IMR-90 (cell line): ENCODE results near the gene PPP2R5A. TPM values are rescaled to one million over a fixed set of nuclear protein-coding genes. Genes with fewer than 3 reads are reported as not detected.

Experiments used
- ATAC-seq: fragments of 200-7000 bp; cut with Tn5 transposase; 2 replicates; pipeline ENCODE4 v1.9.1; 2020; ENCODE audit warnings: low read depth, mild to moderate bottlenecking, moderate library complexity
- BruUV-seq: library from RNA; stranded (reverse); fragments of 400-500 nt; replicated peaks from 2 replicates; lab custom pipeline; 2021; lab: Mats Ljungman, UMichigan
- CTCF ChIA-PET: fragments of 300-600 bp; formaldehyde crosslinking; extraction: SDS; loops from one replicate; lab custom pipeline; 2021; ENCODE audit warnings: antibody characterized with exemption; lab: Yijun Ruan, JAX
- POLR2A ChIA-PET: fragments of 300-600 bp; sonication (Branson Sonifier 250); formaldehyde crosslinking; loops from one replicate; lab custom pipeline; 2022; ENCODE audit warnings: antibody characterized with exemption; ENCODE audit not compliant: unreplicated experiment; lab: Charles Lee
- DNase-seq: peaks from one replicate; pipeline ENCODE4 v3.0.0; 2013
- H2AFZ ChIP-seq: replicated peaks from 2 replicates; pipeline ENCODE3; 2013; ENCODE audit warnings: low read length, mild to moderate bottlenecking; ENCODE audit not compliant: poor library complexity
- H2AK5ac ChIP-seq: 2 replicates; pipeline ENCODE4 v1.6.1; 2013; ENCODE audit warnings: low read depth, low read length, inconsistent platforms
- H2AK9ac ChIP-seq: replicated peaks from 2 replicates; pipeline ENCODE3; 2013; ENCODE audit warnings: mild to moderate bottlenecking, low read depth, low read length, moderate library complexity; ENCODE audit not compliant: poor library complexity
- H2BK120ac ChIP-seq: 2 replicates; pipeline ENCODE4 v1.6.1; 2013; ENCODE audit warnings: low read depth, low read length, inconsistent platforms
- H2BK15ac ChIP-seq: 3 replicates; pipeline ENCODE4 v1.6.1; 2013; ENCODE audit warnings: low read depth, low read length, inconsistent platforms
- H2BK20ac ChIP-seq: 2 replicates; pipeline ENCODE4 v1.6.1; 2013; ENCODE audit warnings: low read depth, mild to moderate bottlenecking, inconsistent platforms, low read length, moderate library complexity
- H2BK5ac ChIP-seq: 2 replicates; pipeline ENCODE4 v1.6.1; 2013; ENCODE audit warnings: mild to moderate bottlenecking, low read depth, low read length, inconsistent platforms; ENCODE audit not compliant: poor library complexity, severe bottlenecking
- H3K14ac ChIP-seq: replicated peaks from 2 replicates; pipeline ENCODE4 v1.6.1; 2013; ENCODE audit warnings: low read depth, low read length, inconsistent platforms
- H3K18ac ChIP-seq: 2 replicates; pipeline ENCODE4 v1.6.1; 2013; ENCODE audit warnings: low read depth, low read length, control low read depth
- H3K23ac ChIP-seq: 2 replicates; pipeline ENCODE4 v1.6.1; 2013; ENCODE audit warnings: low read depth, low read length, inconsistent platforms
- H3K27ac ChIP-seq: 2 replicates; pipeline ENCODE4 v1.5.1; 2013; ENCODE audit warnings: mild to moderate bottlenecking, control low read depth, low read length; ENCODE audit not compliant: insufficient read depth
- H3K27me3 ChIP-seq: 2 replicates; pipeline ENCODE4 v1.6.1; 2013; ENCODE audit warnings: low read length; ENCODE audit not compliant: control insufficient read depth, insufficient read depth
- H3K36me3 ChIP-seq: 2 replicates; pipeline ENCODE4 v1.6.1; 2013; ENCODE audit warnings: low read length, mixed read lengths; ENCODE audit not compliant: control insufficient read depth, insufficient read depth
- H3K4ac ChIP-seq: 2 replicates; pipeline ENCODE4 v1.6.1; 2013; ENCODE audit warnings: low read depth, low read length, inconsistent platforms
- H3K4me1 ChIP-seq: 2 replicates; pipeline ENCODE4 v1.6.1; 2013; ENCODE audit warnings: low read length, mixed read lengths; ENCODE audit not compliant: control insufficient read depth, insufficient read depth
- H3K4me2 ChIP-seq: 2 replicates; pipeline ENCODE4 v1.6.1; 2013; ENCODE audit warnings: low read depth, mild to moderate bottlenecking, control low read depth, low read length, moderate library complexity
- H3K4me3 ChIP-seq: 2 replicates; pipeline ENCODE4 v1.5.1; 2013; ENCODE audit warnings: low read depth, mild to moderate bottlenecking, control low read depth, low read length, moderate library complexity; ENCODE audit not compliant: insufficient read depth
- H3K56ac ChIP-seq: 2 replicates; pipeline ENCODE4 v1.6.1; 2013; ENCODE audit warnings: low read length, inconsistent platforms; ENCODE audit not compliant: insufficient read depth; ENCODE audit errors: extremely low read depth
- H3K79me1 ChIP-seq, 2 experiments: 2 replicates each; pipeline ENCODE4 v1.6.1; 2013; ENCODE audit warnings: low read length in 2 of 2, inconsistent platforms in 1 of 2, low read depth in 1 of 2
- H3K9ac ChIP-seq: 2 replicates; pipeline ENCODE4 v1.6.1; 2013; ENCODE audit warnings: low read depth, low read length, control low read depth
- H3K9me1 ChIP-seq: 2 replicates; pipeline ENCODE4 v1.6.1; 2013; ENCODE audit warnings: low read length, inconsistent platforms; ENCODE audit not compliant: insufficient read depth
- H3K9me3 ChIP-seq: 2 replicates; pipeline ENCODE4 v1.6.1; 2013; ENCODE audit warnings: low read length; ENCODE audit not compliant: control insufficient read depth, insufficient read depth
- H4K20me1 ChIP-seq: 2 replicates; pipeline ENCODE4 v1.6.1; 2013; ENCODE audit warnings: low read length, inconsistent platforms; ENCODE audit not compliant: insufficient read depth
- H4K5ac ChIP-seq: 2 replicates; pipeline ENCODE4 v1.6.1; 2013; ENCODE audit warnings: mild to moderate bottlenecking, low read depth, low read length, control low read depth
- H4K8ac ChIP-seq, 2 experiments: 2 replicates each; pipeline ENCODE4 v1.6.1; 2013; ENCODE audit warnings: low read depth in 2 of 2, low read length in 2 of 2, control low read depth in 1 of 2, inconsistent platforms in 1 of 2
- H4K91ac ChIP-seq: 2 replicates; pipeline ENCODE4 v1.6.1; 2013; ENCODE audit warnings: low read depth, low read length, inconsistent platforms; ENCODE audit not compliant: insufficient read depth
- BHLHE40 ChIP-seq: fragments of 150-350 bp; IDR thresholded peaks from 2 replicates; pipeline ENCODE4 v1.6.1; 2016; ENCODE audit warnings: mild to moderate bottlenecking, low read depth, low read length
- CEBPB ChIP-seq: IDR thresholded peaks from 2 replicates; pipeline ENCODE4 v1.6.1; 2012; ENCODE audit warnings: low read depth, low read length, improper control_type of control experiment
- CHD1 ChIP-seq: IDR thresholded peaks from 2 replicates; pipeline ENCODE4 v1.6.1; 2012; ENCODE audit warnings: low read depth, low read length, improper control_type of control experiment
- CTCF ChIP-seq: conservative IDR thresholded peaks from 2 replicates; pipeline ENCODE4 v1.5.1; 2012; ENCODE audit warnings: mild to moderate bottlenecking, low read depth, low read length, improper control_type of control experiment
- ELK1 ChIP-seq: fragments of 150-350 bp; IDR thresholded peaks from 2 replicates; pipeline ENCODE4 v1.6.1; 2016; ENCODE audit warnings: low read depth, mild to moderate bottlenecking, low read length, moderate library complexity, borderline replicate concordance
- FOS ChIP-seq: fragments of 150-350 bp; IDR thresholded peaks from 2 replicates; pipeline ENCODE4 v1.6.1; 2016; ENCODE audit warnings: low read depth, low read length
- MAFK ChIP-seq: IDR thresholded peaks from 2 replicates; pipeline ENCODE4 v1.6.1; 2012; ENCODE audit warnings: low read depth, low read length, improper control_type of control experiment
- MXI1 ChIP-seq: IDR thresholded peaks from 2 replicates; pipeline ENCODE4 v1.6.1; 2012; ENCODE audit warnings: low read depth, mild to moderate bottlenecking, low read length, moderate library complexity, borderline replicate concordance
- NFE2L2 ChIP-seq: fragments of 150-350 bp; IDR thresholded peaks from 2 replicates; pipeline ENCODE4 v1.6.1; 2016; ENCODE audit warnings: low read depth, mild to moderate bottlenecking, low read length
- POLR2A ChIP-seq: IDR thresholded peaks from 2 replicates; pipeline ENCODE4 v1.6.1; 2012; ENCODE audit warnings: mild to moderate bottlenecking, low read depth, low read length
- RAD21 ChIP-seq: IDR thresholded peaks from 2 replicates; pipeline ENCODE4 v1.6.1; 2012; ENCODE audit warnings: low read length, improper control_type of control experiment
- RCOR1 ChIP-seq: IDR thresholded peaks from 2 replicates; pipeline ENCODE4 v1.6.1; 2012; ENCODE audit warnings: mild to moderate bottlenecking, low read length, improper control_type of control experiment; ENCODE audit not compliant: insufficient replicate concordance
- RFX5 ChIP-seq: IDR thresholded peaks from 2 replicates; pipeline ENCODE4 v1.8.0; 2012; ENCODE audit warnings: low read depth, mild to moderate bottlenecking, low read length, moderate library complexity
- SMC3 ChIP-seq: fragments of 150-350 bp; IDR thresholded peaks from 2 replicates; pipeline ENCODE4 v1.6.1; 2016; ENCODE audit warnings: low read depth, mild to moderate bottlenecking, antibody characterized with exemption, low read length, moderate library complexity
- USF2 ChIP-seq: fragments of 150-350 bp; IDR thresholded peaks from 2 replicates; pipeline ENCODE4 v1.6.1; 2017; ENCODE audit warnings: mild to moderate bottlenecking, antibody characterized with exemption, low read length, low read depth
- WGBS, 2 experiments: methylation state at CpG; one replicate each; pipeline versions ENCODE4 v1.1.5 to v1.1.7; 2013; ENCODE audit warnings: missing lambda C conversion rate in 2 of 2; ENCODE audit not compliant: insufficient read length in 1 of 2; ENCODE audit errors: extremely low coverage in 2 of 2; 5-methylcytosine and 5-hydroxymethylcytosine counted together
- dilution Hi-C: fragments of 300-500 bp; cut with HindIII; formaldehyde crosslinking; loops from one replicate; pipeline ENCODE4 v1.14.3; 2018; ENCODE audit warnings: low sequenced_read_pairs; ENCODE audit not compliant: unreplicated experiment
- in situ Hi-C: fragments of 300-500 bp; cut with MboI; formaldehyde crosslinking; loops from 3 replicates; pipeline ENCODE4 v1.14.3; 2019; ENCODE audit warnings: low sequenced_read_pairs, inconsistent platforms, mixed read lengths
- intact Hi-C: fragments of 100-400 bp; cut with micrococcal nuclease; formaldehyde crosslinking; loops from 2 replicates; pipeline ENCODE4 v1.10.0; 2022
- polyA plus RNA-seq, 3 experiments: library from polyadenylated mRNA; depleted of rRNA; stranded (reverse); fragments of >200 nt; gene quantifications; 2 replicates each; pipeline ENCODE4 v1.2.3, GENCODE V29; 2012; ENCODE audit warnings: low replicate concordance in 1 of 3
- total RNA-seq: library from RNA; depleted of rRNA; stranded (reverse); fragments of >200 nt; gene quantifications from 2 replicates; pipeline ENCODE4 v1.2.3, GENCODE V29; 2012

PPP2R5A gene
- total and polyA plus RNA-seq, 2 of the 4 experiments (the other 2 are of a cell fraction): 8.4 to 12.6 TPM

- Histone ChIP-seq H3K4ac (no peak overlapping the region), H3K9me3 (no peaks in the 10 kb centered on the region), H4K91ac (no peak overlapping the region), H3K23ac (no peak overlapping the region), H2BK20ac (no peak overlapping the region), H3K79me1 (peaks cover 0 to 4% of the 10 kb centered on the region in 2 experiments; a peak in 2 of 4 replicates), H3K18ac (no peak overlapping the region), H2BK15ac (no peak overlapping the region), H4K8ac (no peak overlapping the region), H2AFZ (no peak overlapping the region), H3K27ac (no peak overlapping the region), H2BK120ac (no peak overlapping the region), H3K4me1 (no peaks in the 10 kb centered on the region), H3K36me3 (peaks cover 17% of the 10 kb centered on the region), H3K4me3 (no peak overlapping the region), H3K27me3 (no peaks in the 10 kb centered on the region), H3K14ac (no peak overlapping the region), H3K9ac (no peak overlapping the region), H4K5ac (no peak overlapping the region), H3K56ac (no peak overlapping the region), H3K9me1 (peaks cover 11% of the 10 kb centered on the region; the same call in 1 of the 2 replicates), H4K20me1 (no peaks in the 10 kb centered on the region), H2AK9ac (no peak overlapping the region), H2AK5ac (no peak overlapping the region), H3K4me2 (no peak overlapping the region), H2BK5ac (no peak overlapping the region)
- TF ChIP-seq USF2 (no peak), CHD1 (no peak), MXI1 (no peak), POLR2A (no peak), MAFK (no peak), CTCF (no peak), CEBPB (no peak), RAD21 (no peak), FOS (no peak), NFE2L2 (no peak), SMC3 (no peak), ELK1 (no peak), RFX5 (no peak), BHLHE40 (no peak), RCOR1 (no peak)
- WGBS, 2 experiments: no CpG with 5 or more reads among the region's 1 CpG
- ChIA-PET CTCF (no interaction called here), POLR2A (no interaction called here)
- ATAC-seq (no peak), DNase-seq (no peak)
- intact Hi-C loops (no loop called here), dilution Hi-C loops (no loop called here), in situ Hi-C loops (no loop called here)
- no TSS peak for BruUV-seq
Observed at GRCh38 chr1:212386029-212386428, 100.8 kb downstream of the PPP2R5A start.
